ENCODE measurements around the gene HS2ST1.
A peak's percentile ranks its signal among the peaks of the same experiment; 100 is the strongest.
"Not testable (repeated sequence)": the region's sequence is repeated elsewhere in the genome, so short reads cannot be mapped to it uniquely, and the experiment has no call there.

Gene HS2ST1

DNA sequence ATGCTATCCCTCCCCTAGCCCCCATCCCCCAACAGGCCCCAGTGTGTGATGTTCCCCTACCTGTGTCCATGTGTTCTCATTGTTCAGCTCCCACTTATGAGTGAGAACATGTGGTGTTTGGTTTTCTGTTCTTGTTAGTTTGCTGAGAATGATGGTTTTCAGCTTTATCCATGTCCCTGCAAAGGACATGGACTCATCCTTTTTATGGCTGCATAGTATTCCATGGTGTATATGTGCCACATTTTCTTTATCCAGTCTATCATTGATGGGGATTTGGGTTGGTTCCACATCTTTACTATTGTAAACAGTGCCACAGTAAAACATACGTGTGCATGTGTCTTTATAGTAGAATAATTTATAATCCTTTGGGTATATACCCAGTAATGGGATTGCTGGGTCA lies 152.3 kb downstream of the HS2ST1 start:
- not testable (repeated sequence) for DNase-seq (ENCODE audit: low spot score)

- DNase-seq (ENCODE audit: low spot score), result no peak
Measured at GRCh38 chr1:87072411-87072810, 158.0 kb downstream of the HS2ST1 start.

DNA sequence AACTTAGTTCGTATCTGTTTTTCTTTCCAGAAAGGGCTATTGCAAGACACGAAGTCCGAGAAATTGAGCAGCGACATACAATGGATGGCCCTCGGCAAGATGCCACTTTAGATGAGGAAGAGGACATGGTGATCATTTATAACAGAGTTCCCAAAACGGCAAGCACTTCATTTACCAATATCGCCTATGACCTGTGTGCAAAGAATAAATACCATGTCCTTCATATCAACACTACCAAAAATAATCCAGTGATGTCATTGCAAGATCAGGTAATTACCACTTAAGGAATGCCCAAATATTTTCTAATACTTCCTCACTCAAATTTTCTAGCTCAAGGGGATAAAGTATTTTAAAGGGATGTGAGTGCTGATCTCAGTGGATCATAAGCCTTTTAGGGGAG lies 158.5 kb downstream of the HS2ST1 start:
- no peak for DNase-seq (ENCODE audit: low spot score)

GRCh38 chr1:87074001-87074795 lies 159.8 kb downstream of the HS2ST1 start:
- DNase-seq (ENCODE audit: low spot score), result no peak

DNA sequence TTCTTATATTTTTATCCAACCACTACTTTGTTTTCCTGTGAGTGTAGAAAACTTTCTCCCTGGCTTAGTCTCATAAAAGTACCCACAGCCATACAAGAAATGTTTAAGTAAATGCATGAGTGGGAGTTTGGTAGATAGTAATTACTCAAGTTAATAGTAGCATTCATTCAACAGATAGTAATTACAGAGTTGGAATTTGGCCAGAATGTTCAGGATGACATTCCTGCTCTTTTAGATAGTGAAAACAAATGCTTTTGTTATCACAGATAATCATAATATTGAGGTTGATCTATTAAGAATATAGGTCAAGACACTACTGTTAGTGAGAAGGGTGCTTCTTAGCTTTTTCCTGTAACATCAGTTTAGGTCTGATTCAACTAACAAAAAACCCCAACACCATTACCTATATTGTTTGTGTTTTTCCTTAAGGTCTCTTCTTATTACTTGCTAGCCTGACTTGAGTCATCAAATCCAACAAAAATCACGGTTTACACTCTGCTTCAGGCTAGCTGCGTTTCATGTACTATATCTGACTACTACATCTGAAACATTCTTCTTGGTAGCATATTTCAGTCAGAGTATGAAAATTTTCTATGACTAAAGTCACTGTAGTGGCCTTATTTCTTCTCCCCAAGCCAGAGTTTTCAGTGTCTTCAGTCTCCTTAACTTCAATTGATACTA lies 163.7 kb downstream of the HS2ST1 start:
- DNase-seq (ENCODE audit: low spot score), result no peak

GRCh38 chr1:87084244-87084836 lies 169.9 kb downstream of the HS2ST1 start:
- peak; percentile 49 for DNase-seq (ENCODE audit: low spot score)

- no peak for DNase-seq (ENCODE audit: low spot score)
Measured at GRCh38 chr1:87086120-87086519, 171.7 kb downstream of the HS2ST1 start.

DNA sequence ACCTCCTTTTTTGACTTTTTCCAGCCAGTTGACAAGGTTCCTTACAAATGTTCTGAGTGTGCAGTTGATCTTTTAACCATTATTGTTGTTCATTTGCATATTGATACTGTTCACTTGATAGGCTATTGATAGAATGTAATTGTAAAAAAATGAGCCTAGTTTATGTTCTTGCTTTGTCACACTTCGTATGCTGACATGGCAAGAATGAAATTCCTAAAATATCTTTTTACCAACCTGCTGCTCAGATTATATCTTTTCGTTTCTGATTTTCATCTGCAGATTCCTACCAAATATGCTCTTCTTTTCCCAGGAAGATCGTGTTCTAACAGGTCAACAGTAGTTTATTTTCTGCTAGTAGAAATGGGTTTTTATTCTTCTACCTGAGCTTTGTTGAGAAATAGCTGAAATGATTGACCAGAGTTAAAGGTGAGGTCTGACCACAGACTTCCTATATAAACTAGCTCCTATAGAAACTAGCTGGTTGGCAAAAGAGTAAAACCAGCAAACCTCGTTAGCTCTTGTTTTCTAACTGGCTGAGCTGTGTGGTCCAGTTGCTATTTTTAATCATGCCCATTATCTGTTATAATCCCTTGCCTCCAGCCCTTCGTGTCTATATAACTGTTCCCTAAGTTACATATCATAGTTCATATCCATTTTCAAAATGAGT lies 174.8 kb downstream of the HS2ST1 start:
- DNase-seq (ENCODE audit: low spot score), result no peak

DNA sequence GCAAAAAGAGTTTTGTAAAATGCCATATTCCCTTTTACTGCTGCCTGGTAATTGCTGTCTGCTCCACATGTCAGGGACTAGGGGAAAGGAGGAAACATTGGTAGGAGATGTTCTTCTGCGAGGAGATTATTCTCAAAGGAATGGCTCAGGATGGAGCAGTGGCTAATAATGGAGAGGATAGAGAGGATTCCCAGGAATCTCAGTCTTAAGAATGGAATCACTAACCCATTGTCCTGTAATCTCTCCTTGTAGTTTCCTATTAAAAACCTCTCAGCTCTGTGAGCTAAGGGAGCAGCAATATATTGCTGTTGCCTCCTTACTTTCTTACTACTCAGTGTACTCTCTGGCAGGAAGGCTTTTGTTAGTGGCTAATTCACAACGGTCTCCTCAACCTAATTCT lies 175.4 kb downstream of the HS2ST1 start:
- DNase-seq (ENCODE audit: low spot score), result no peak

DNA sequence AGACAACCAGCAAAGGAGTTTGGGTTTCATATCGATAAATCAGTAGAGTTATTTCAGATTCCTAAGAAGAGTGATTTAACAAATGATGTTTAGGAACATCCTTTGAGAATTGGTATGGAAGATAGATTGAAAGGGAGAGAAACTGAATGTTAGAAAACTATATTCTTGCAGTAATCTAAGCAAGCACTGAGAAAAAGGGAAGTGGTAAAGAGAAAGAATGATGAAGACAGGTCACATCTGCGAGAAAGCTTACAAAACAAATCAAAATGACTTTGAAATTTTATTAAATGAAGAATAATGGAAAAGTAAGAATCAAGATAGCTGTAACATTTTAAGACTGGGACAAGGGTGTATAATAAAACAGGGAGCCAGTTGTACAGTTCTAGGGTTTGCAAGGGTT lies 177.0 kb downstream of the HS2ST1 start:
- DNase-seq (ENCODE audit: low spot score), result no peak

DNA sequence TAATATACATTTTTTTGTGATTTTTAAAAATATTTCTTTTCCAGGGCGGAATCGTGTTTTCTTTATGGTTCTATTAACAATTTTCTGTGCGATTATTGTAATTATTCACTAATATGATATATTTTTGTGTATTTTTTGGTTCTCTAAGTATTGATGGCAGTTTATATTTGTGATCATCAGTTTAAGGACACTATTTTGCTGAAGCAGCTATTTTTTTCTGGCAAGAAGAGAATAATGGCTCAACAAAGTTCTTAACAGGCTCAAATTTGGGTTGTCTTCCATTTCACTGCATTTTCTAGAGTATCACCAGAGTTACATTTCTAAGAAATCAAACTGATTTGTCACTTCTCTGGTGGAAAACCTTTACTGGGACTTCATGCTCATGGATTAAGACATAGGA lies 178.4 kb downstream of the HS2ST1 start:
- no peak for DNase-seq (ENCODE audit: low spot score)

- peak; percentile 12 for DNase-seq (ENCODE audit: low spot score)
Measured at GRCh38 chr1:87093286-87093685, 178.9 kb downstream of the HS2ST1 start.

- no peak for DNase-seq (ENCODE audit: low spot score)
Measured at GRCh38 chr1:87094238-87094637, 179.8 kb downstream of the HS2ST1 start.

- no peak for DNase-seq (ENCODE audit: low spot score)
Measured at GRCh38 chr1:87100271-87100670, 185.8 kb downstream of the HS2ST1 start.

DNA sequence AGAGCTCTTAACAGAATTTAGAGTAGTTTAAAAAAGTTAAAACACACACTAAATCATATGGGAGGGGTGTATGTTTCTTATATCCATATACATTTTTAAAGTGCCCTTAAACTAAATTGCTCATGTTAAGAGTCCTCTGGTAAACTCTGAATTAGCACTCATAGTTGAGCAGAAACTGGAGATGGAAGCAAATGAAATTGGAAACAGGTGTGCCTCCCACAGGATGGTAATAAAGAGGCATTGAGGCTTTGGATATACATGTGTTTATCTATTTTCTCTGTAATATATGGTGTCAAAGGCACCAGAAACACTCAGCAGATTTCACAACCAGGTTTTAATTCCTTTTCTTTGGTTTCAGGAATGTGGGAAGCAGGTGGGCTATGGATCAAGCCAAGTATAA lies 188.6 kb downstream of the HS2ST1 start:
- no peak for DNase-seq (ENCODE audit: low spot score)

DNA sequence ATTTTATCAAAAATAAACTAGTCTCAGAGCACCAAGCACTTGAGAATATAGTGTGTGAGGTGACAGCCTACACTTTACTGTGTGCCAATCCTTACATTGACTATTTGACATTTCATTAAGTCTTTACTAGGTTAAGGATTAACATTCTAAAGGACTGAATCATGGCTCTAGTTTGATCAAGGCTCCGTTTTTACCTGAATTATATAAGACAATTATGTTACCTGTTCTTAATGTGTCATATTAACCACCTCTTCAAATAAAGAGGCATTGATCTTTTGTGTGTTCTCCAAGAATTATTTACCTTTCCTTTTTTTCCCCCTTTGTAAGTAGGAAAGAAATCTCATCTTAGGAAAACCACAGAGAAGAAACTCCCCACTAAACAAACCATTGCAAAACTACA lies 189.7 kb downstream of the HS2ST1 start:
- no peak for DNase-seq (ENCODE audit: low spot score)

- DNase-seq (ENCODE audit: low spot score), result no peak
Measured at GRCh38 chr1:87104945-87105344, 190.5 kb downstream of the HS2ST1 start.

DNA sequence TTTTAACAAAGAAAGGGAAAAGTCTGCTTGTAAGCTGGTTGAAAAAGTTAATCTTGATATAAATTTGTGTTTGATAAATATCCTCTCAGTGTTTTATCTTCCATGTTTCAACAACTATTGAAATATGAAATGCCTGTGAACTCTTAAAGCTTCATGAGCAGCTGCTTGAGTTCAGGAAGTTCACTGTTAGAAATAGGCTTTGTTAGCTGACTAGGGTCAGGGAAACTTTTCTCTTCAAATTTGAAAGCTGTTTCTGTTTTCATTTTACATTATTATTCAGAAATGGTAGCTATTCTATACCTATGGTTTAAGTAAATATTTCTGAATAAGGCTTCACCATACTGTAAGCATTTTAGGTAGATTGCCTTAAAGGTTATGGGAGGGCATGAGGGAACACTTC lies 191.7 kb downstream of the HS2ST1 start:
- DNase-seq (ENCODE audit: low spot score), result no peak

- no peak for DNase-seq (ENCODE audit: low spot score)
Measured at GRCh38 chr1:87106867-87107266, 192.4 kb downstream of the HS2ST1 start.

DNA sequence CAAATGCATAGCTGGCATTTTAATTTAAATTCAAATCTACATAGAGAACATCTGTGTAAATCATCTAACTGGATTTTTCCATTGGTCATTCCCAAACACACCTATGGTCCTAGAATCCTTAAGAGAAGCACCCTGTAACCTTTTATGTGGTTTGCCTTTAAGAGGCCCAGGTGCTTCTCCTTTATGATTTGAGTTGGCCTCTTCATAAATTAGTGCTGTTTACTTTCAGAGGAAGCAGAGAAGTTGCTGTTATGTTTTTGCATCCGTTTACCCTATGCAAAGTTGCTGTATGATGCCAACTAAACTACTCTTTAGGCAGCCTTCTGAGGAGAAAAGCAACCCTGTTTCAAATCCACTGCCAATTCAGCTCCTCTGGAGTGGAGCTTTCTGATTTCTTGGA lies 193.8 kb downstream of the HS2ST1 start:
- no peak for DNase-seq (ENCODE audit: low spot score)

DNA sequence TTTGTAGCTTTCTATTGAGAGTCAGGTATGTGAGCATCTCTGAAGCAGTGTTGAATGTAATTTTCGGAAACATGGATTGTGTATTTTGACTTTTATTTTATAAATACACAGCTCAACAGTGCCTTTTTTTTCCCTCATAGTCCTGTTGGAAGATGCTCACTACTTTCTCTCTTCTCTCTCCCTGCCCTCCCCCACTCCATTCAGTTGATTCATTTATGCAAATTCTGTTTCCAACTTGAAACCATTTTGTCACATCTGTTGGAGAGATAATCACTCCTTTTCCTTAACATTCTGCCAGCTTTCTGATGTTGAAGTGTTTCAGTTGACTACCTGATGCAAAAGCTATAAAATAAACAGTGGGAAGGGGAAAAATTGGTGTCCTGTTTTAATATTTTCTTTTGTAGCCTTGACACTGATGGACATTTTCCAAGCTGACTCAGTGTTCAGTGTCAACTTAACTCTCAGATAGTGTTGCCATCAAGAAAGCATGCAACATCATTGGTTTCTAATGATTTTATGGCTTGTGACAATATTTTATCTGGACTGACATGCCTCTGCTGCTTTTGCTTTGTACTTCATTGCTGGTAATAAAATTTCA lies 194.5 kb downstream of the HS2ST1 start:
- peak; percentile 15 for DNase-seq (ENCODE audit: low spot score)

- no peak for DNase-seq (ENCODE audit: low spot score)
Measured at GRCh38 chr1:87111659-87112371, 197.4 kb downstream of the HS2ST1 start.

All from kidney tubule cell (primary cell).